HG03066 (cell line): ENCODE results near the gene MUC6.

Experiments used
- ATAC-seq: cut with Tn5 transposase; IDR thresholded peaks from one replicate; pipeline ENCODE4 v1.9.1; 2021; ENCODE audit warnings: low read depth; ENCODE audit not compliant: unreplicated experiment

The MUC6 gene

GRCh38 chr11:1036303-1036923 is at the start of gene MUC6:
TSS of gene MUC6 (minus strand) at chr11:1036718. CDS start at chr11:1036655, 63 bp downstream.
- no peak for ATAC-seq

GRCh38 chr11:1085440-1086170 is 49.1 kb upstream of the MUC6 start:
- no peak for ATAC-seq

GRCh38 chr11:1084561-1085439 is 48.3 kb upstream of the MUC6 start:
- ATAC-seq: no peak

GRCh38 chr11:1083621-1084551 is 47.4 kb upstream of the MUC6 start:
- no peak for ATAC-seq

- ATAC-seq: no peak
Observed at GRCh38 chr11:1082728-1083620, 46.5 kb upstream of the MUC6 start.

- no peak for ATAC-seq
Observed at GRCh38 chr11:1082346-1082727, 45.8 kb upstream of the MUC6 start.

GRCh38 chr11:1081601-1082311 is 45.2 kb upstream of the MUC6 start:
- ATAC-seq: no peak

- no peak for ATAC-seq
Observed at GRCh38 chr11:1078191-1078601, 41.7 kb upstream of the MUC6 start.

- no peak for ATAC-seq
Observed at GRCh38 chr11:1077417-1078119, 41.0 kb upstream of the MUC6 start.

GRCh38 chr11:1077033-1077416 is 40.5 kb upstream of the MUC6 start:
- no peak for ATAC-seq

- ATAC-seq: no peak
Observed at GRCh38 chr11:1076061-1076665, 39.6 kb upstream of the MUC6 start.

- ATAC-seq: no peak
Observed at GRCh38 chr11:1075341-1075911, 38.9 kb upstream of the MUC6 start.

GRCh38 chr11:1074244-1075221 is 38.0 kb upstream of the MUC6 start, which contains the start of gene MUC2:
TSS of gene MUC2 (plus strand) at chr11:1074874.
- ATAC-seq: no peak

GRCh38 chr11:1073851-1074243 is 37.3 kb upstream of the MUC6 start:
- no peak for ATAC-seq

GRCh38 chr11:1073261-1073724 is 36.8 kb upstream of the MUC6 start:
- no peak for ATAC-seq

GRCh38 chr11:1072821-1073231 is 36.3 kb upstream of the MUC6 start:
- no peak for ATAC-seq
